NCI-H345 treated with DMSO at 0.1 percent for 48 hours (cell line): ENCODE measurements around the gene TENM4.

ENCODE experiments used
- DNase-seq: peaks from one replicate; lab custom pipeline; 2025; ENCODE audit not compliant: unreplicated experiment; lab: John Stamatoyannopoulos, UW

The TENM4 gene

GRCh38 chr11:79150320-79150719 is 290.5 kb downstream of the TENM4 start:
- DNase-seq, result no peak

- DNase-seq, result no peak
These were observed 293.1 kb downstream of the TENM4 start for GRCh38 chr11:79147731-79148130.

GRCh38 chr11:79147011-79147410 is 293.8 kb downstream of the TENM4 start:
- no peak for DNase-seq

- no peak for DNase-seq
These were observed 300.9 kb downstream of the TENM4 start for GRCh38 chr11:79139900-79140299.

- DNase-seq, result no peak
These were observed 311.1 kb downstream of the TENM4 start for GRCh38 chr11:79129702-79130101.

- no peak for DNase-seq
These were observed 312.5 kb downstream of the TENM4 start for GRCh38 chr11:79128291-79128690.

- no peak for DNase-seq
These were observed 318.1 kb downstream of the TENM4 start for GRCh38 chr11:79122759-79123158.

GRCh38 chr11:79121351-79121750 is 319.5 kb downstream of the TENM4 start:
- no peak for DNase-seq

- DNase-seq, result no peak
These were observed 321.1 kb downstream of the TENM4 start for GRCh38 chr11:79119491-79120284.

GRCh38 chr11:79117488-79117887 is 323.3 kb downstream of the TENM4 start:
- no peak for DNase-seq

GRCh38 chr11:79116600-79116999 is 324.2 kb downstream of the TENM4 start:
- no peak for DNase-seq

GRCh38 chr11:79113054-79113690 is 327.7 kb downstream of the TENM4 start:
- DNase-seq, result no peak

GRCh38 chr11:79110796-79111195 is 330.0 kb downstream of the TENM4 start:
- no peak for DNase-seq

GRCh38 chr11:79110321-79110720 is 330.5 kb downstream of the TENM4 start:
- no peak for DNase-seq

- no peak for DNase-seq
These were observed 332.0 kb downstream of the TENM4 start for GRCh38 chr11:79108851-79109250.

- DNase-seq, result no peak
These were observed 338.0 kb downstream of the TENM4 start for GRCh38 chr11:79102840-79103239.

- no peak for DNase-seq
These were observed 339.2 kb downstream of the TENM4 start for GRCh38 chr11:79101656-79102055.

GRCh38 chr11:79100093-79100910 is 340.5 kb downstream of the TENM4 start:
- DNase-seq, result peak; percentile 19

- no peak for DNase-seq
These were observed 342.7 kb downstream of the TENM4 start for GRCh38 chr11:79098146-79098545.

- DNase-seq, result no peak
These were observed 343.5 kb downstream of the TENM4 start for GRCh38 chr11:79097246-79097875.

- no peak for DNase-seq
These were observed 345.4 kb downstream of the TENM4 start for GRCh38 chr11:79095424-79095823.
